Stimulated activated CD4-positive, alpha-beta T cell treated with anti-CD3 and anti-CD28 coated beads, Interleukin-2, amount 100 ng/mL, for 24 hours (primary cell): ENCODE measurements around the gene CATSPERZ.
A peak's percentile ranks its signal among the peaks of the same experiment; 100 is the strongest.
"Not testable (repeated sequence)": the region's sequence is repeated elsewhere in the genome, so short reads cannot be mapped to it uniquely, and the experiment has no call there.

Source experiments
- DNase-seq, 2 donors: peaks; one replicate each; pipeline ENCODE4 v3.0.0-alpha.2; 2020

The CATSPERZ gene

GRCh38 chr11:64321026-64321425 is 20.9 kb downstream of the CATSPERZ start:
- no peak for DNase-seq

- no peak for DNase-seq
Measured at GRCh38 chr11:64321533-64321932, 21.4 kb downstream of the CATSPERZ start.

GRCh38 chr11:64322925-64323260 is 22.7 kb downstream of the CATSPERZ start:
- DNase-seq = no peak

- no peak for DNase-seq
Measured at GRCh38 chr11:64323373-64323772, 23.2 kb downstream of the CATSPERZ start.

GRCh38 chr11:64323984-64324383 is 23.8 kb downstream of the CATSPERZ start:
- not testable (repeated sequence) for DNase-seq

GRCh38 chr11:64324692-64325469 is 24.7 kb downstream of the CATSPERZ start:
- no peak for DNase-seq

GRCh38 chr11:64327375-64327774 is 27.2 kb downstream of the CATSPERZ start:
- DNase-seq = no peak

- no peak for DNase-seq
Measured at GRCh38 chr11:64327993-64328392, 27.8 kb downstream of the CATSPERZ start.

- DNase-seq = no peak
Measured at GRCh38 chr11:64330888-64331287, 30.7 kb downstream of the CATSPERZ start.

- DNase-seq = peak; percentile 68 to 82
Measured at GRCh38 chr11:64331569-64332371, 31.6 kb downstream of the CATSPERZ start.

- DNase-seq = no peak
Measured at GRCh38 chr11:64333556-64333955, 33.4 kb downstream of the CATSPERZ start.

GRCh38 chr11:64334764-64335735 is 34.9 kb downstream of the CATSPERZ start:
- DNase-seq = peak; percentile 30 to 42

- DNase-seq = no peak
Measured at GRCh38 chr11:64337538-64338249, 37.5 kb downstream of the CATSPERZ start.

GRCh38 chr11:64338716-64339115 is 38.6 kb downstream of the CATSPERZ start:
- no peak for DNase-seq

GRCh38 chr11:64339286-64339685 is 39.1 kb downstream of the CATSPERZ start:
- DNase-seq = no peak

- peak; percentile 81 to 84 for DNase-seq
Measured at GRCh38 chr11:64339754-64340408, 39.7 kb downstream of the CATSPERZ start, which contains the start of gene CCDC88B. CCDC88B (plus strand) TSS chr11:64340204; CDS start chr11:64340267, 63 bp downstream.

GRCh38 chr11:64340671-64341335 is 40.6 kb downstream of the CATSPERZ start:
- peak; percentile 83 to 90 for DNase-seq

- DNase-seq = no peak
Measured at GRCh38 chr11:64341429-64341828, 41.3 kb downstream of the CATSPERZ start.

GRCh38 chr11:64341851-64342791 is 42.0 kb downstream of the CATSPERZ start:
- DNase-seq = peak; percentile 92 to 95
